COLO668 (cell line): Measurements from ENCODE around the gene C7orf57.

Experiments used
- DNase-seq: peaks from one replicate; lab custom pipeline; 2025; ENCODE audit not compliant: unreplicated experiment; lab: John Stamatoyannopoulos, UW

C7orf57 gene

DNA sequence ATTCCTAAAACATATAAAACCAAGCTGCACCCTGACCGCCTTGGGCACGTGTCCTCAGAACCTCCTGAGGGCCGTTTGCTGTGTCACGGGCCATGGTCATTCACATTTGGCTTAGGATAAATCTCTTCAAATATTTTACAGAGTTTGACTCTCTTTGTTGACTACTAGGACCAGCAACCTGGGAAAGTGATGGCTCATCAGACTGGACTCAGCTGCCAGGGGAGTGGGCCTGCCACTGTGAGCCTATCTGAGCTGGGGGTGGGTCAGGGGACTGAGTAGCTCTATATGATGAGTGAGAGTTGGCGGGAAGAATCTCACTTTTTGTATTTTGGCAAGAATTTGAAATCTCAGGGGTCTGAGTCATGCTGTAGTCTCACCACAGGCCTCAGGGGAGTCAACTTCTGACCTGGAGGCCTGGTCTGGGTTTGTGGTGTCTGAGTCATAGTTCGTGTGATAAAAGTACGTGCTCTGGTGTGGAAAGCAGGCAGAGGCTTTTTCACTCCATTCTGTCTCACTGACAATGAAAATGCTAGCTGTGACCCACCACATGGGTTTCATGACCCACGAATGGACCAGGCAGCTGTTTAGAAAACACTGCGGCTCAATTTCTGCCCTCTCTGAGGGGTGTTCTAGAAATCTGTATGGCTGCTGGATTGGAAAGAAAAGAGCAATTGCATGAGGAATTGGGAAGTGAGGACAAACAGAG lies 49.5 kb downstream of the C7orf57 start:
- no peak for DNase-seq

DNA sequence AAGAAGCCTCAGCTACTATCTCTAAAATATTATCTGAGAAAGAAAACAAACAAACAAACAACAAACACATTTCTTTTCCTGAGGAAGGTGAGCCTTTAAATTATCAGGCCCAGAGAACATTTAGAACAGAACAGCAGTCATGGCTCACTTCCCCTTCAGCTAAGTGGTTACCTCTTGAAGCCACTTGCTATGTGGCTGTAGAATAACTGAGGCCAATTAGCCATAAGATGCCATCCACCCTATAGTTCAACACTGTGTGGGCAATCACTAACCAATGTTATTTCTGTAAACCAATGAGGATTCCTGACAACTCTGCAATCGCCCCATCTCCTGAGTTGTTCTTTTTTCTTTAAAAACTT lies 50.1 kb downstream of the C7orf57 start:
- DNase-seq = no peak

DNA sequence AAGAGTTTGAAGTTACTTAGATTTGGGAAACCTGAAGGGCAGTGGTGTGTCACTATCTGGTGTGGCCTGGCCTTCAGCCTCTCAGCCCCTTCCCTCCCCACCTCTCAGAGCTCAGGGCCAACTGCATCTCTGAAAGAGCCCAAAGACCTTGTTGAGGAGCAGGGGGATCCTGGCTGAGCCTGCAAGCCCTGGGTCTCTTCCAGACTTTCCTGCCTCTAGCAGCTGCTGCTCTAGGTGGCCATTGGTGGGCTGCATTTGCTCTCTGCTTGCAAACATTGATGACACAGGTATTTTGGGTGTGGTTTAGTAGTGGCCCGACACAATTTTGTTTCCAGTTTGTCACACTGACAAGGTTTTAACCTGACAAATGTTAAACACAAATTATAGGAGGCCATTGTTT lies 50.6 kb downstream of the C7orf57 start:
- DNase-seq = no peak

DNA sequence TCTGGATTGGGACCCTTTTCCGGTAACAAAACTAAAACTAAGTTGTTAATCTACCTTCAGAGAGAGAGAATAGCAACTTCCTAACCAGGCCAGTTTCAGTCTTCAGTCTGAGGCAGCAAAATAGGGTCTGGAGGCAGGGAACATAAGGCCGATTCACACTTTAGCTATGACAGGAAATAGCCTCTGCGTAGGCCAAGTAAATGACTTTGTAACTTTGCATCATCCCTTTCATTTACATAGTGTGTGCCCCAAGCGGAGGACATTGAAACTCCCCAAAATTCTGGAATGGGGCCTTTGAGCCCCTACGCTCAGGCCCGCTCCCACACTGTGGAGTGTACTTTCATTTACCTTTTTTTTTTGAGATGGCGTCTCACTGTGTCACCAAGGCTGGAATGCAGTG lies 52.0 kb downstream of the C7orf57 start:
- no peak for DNase-seq

DNA sequence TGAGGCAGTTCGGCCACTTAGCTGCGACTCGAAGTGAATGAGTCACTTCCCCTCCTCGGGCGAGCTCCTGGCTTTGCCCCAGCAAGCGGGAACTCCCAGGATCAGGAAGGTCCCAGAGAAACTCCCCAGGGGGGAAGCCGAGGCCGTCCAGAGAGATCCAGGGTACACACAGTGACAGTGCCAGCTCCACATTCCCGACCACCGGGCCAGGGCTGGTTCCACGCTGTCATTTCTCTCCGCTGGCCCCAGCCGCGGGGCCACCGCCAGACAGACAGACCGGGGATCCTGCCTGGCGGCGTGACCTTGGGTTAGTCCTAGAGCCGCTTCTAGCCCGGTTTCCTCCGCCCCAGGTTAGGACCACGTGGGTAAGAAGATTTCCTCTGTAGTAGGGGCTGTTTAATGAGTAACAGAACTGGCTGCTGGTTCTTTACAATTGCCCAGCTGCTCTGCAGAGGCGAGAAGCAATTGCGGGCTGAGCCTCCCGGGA lies 53.3 kb downstream of the C7orf57 start:
- DNase-seq = peak; percentile 84

DNA sequence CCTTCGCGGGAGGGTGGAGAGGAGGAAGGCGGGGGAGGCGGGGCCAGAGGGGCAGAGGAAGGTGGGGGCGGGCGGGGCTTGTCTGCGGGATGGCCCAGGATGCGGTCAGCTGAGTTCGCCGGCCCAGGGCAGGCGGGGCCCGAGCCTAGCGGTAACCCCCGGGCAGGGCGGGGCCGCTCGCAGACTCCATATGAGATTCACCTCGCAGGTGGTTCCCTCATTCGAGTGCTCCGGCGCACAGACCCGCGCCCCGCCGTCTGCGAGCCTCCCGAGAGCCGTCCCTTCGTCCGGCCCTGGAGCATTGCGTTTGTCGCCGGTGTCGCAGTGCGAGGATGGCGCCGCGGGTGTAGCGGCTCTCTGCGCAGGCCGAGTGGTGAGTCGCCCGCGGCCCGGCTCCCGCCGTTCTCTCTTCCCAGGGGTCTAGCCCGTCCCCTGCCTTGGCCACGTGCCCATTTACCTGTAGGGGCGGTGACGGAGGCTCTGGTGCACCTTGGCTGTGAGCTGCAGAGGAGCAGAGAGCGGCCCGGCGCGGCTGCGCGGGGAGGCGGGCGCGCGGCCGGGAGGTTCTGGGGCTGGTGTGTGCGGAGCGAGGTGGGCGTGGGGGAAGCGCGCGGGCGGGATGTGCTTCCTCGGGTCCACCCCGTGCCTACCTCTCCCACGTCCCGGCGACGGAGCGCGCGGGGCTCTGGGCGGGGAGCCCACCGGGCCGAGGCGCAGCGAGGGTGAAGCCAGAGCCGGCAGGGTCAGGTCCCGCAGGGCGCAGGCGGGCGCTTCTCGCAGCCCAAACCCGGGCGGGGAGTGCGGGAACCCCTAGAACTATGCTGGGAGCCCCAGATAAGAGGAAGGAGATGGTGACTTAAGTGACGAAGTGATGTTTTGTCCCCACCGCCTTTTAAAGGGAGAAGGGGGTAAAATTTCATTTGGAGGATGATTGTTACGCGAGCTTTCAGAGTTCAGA lies 54.0 kb downstream of the C7orf57 start, which contains the start of gene UPP1:
TSS of gene UPP1 (plus strand) at position 220 of the 958 bp plus-strand sequence. CDS start 5,519 bp downstream, outside the sequence.
- DNase-seq = peak; percentile 93

DNA sequence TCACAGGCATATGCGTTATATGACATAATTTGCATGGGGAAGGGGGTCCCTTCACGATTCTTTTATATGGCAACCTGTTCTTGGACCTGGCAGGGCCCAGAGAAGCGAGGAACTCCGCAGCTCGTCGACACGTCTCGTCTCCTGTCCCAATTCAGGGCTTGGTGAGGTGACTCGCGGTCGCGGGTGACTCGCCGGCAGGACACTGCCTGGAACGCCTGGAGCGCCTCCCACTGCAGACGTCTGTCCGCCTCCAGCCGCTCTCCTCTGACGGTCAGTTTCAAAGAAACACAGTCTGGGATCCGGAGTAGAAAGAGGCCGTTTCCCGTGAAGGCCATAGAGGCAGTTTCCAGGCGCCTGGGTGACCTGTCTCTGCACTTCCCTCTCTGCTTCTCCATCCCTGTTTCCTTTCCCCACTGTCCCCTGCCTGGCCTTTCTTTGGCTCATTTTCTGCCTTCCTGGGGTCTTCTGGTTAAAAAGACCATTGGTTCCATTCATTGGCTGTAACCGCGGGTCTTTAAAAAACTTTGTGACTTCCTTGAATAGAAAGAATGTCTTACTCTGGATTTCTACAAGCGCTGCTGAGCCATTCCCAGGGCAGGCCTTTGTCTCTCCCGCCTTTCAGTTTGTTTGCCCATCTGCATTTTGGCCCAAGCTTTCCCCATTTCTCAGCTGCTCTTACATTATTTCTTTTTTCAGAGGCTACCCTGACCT lies 54.9 kb downstream of the C7orf57 start:
- DNase-seq = peak; percentile 31

DNA sequence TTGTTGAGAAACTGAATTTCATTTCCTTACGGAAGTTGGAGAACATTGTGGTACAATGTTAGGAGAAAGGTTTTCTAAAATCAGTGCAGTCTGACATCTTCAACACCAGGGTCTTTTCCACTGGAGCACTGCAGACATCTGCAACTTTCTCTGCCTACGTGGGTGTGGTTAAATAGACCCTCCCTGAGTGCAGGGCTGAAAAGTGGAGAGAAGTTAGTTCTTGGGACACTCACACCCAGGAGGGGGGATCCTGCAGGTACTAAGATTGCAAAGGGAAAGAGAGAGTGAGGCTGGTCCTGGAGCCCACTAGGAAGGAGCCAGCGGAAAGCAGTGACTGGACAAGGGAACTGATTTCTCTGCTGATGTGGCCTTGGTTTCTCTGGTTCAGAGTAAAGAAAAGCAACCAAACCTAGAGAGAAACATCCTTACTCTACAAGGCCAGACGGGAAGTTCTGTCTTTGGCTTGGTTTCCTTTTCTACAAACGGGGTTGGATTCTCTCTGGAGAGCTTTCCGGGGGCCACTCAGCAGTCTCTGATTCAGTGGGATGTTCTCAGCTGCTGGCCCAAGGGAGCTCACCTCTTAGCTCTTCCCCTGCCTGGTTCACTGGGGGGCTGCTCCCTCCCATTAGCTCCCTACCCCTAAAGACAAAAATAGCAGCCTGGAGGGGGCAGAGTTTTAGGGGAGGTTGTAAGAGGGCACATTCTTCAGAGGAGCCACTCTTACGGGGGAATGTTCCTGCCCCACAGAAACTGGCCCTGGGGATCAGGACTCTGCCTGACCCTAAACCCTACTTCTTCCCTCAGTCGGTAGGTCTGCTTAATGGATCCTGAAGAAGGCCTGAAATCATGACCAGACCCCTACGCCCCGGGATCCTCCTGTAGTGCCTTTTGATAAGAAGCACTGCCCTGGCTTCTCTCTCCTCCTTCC lies 56.4 kb downstream of the C7orf57 start:
- DNase-seq = no peak

DNA sequence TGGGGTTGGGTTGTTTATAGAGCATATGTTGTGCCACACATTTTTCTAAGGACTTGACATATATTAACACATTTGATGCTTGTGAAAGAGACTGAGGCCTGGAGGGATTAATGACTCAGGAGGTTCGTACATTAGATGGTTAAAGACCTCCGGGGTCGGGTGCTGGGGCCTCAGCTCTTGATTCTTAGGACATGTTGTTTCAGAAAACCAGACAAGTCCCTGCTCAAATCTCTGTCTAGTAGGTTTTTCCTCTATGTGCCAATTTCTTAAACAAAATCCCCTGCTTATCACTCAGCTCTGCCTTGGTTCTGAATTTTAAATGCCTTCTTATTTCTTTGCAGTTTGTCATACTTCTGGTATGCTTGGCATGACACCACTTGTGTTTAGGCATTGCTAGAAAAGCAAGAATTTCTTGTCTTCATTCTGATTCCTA lies 59.5 kb downstream of the C7orf57 start:
- no peak for DNase-seq

DNA sequence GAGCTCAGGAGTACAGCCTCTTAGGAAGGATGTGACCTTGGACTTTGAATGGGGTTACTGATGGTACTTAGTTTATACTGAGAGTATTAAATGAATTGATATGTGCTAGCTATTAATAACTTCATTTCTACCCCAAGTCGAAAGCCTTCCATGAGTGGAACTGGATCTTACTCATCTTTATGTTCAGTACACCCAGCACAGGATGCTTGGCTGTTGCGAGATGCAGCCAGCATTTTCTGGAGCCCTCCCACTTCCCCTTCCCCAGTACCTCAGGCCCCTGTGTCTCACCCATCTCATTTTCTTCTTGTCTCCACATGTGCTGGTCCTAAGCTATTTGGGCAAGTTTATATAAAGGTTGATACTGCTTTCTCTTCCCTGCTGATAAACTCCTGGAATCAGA lies 60.9 kb downstream of the C7orf57 start:
- no peak for DNase-seq

DNA sequence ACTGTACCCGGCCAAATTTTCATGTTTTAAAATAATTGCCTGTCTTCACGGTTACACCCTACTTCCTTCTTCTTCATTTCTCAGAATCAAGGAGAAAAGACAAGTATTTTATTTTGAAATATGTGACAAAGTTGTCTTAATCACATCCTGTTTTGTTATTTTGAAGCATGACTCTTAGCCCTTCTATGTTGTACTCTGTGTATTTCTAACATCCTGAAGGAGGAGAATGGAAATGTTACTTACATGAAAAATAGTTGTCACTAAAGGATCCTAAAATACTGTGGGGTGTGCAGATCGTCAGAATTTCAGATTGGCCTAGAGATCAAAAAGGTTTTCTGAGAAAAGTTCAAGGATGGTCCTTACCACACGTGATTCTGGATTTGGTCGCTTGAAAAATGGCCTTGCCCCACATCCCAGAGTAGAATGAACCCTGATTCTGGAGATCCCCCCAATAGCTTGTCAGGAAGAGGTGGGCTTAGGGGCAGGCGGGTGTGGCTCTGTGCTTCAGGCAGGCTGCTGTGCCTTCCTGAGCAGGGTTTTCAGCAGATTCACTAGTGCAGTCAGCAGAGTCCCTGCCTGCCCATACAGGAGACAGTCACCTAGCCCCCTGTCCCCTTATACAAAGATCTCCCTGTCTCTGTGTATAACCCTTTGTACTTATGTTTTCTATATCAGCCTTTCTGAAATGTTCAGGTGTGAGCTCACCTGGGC lies 62.3 kb downstream of the C7orf57 start:
- DNase-seq = no peak

DNA sequence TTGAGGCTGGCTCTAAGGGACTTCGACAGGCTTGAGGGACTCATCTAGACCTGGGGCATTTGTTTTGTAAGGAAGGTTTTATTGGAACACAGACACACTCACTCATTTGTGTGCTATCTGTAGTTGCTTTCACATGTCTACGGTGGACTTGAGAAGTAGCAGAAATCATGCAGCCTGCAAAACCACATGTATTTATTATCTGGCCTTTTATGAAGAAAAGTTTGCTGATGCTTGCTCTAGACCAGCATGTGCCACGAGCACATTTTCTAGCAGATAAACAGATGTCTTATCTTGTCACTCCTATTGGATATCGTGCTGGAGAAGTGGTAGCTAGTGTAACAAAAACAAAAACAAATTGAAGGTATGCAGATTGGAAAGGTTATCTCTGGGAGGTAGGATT lies 63.5 kb downstream of the C7orf57 start:
- no peak for DNase-seq

DNA sequence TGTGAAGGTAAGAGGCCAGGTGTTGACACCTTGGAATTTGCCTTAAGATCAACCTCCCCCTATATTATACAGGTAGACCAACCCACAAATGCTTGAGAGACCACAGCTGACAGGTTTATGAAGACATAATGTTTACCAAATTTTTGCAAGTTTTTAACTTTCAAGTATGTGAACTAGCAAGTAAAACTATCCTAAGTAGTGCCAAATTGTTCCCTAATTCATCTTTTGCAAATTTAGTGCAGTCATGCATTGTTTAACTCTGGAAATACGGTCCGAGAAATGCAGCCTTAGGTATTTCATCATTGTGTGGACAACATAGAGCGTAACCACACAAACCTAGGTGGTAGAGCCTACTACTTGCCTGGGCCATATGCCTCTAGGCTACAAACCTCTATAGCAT lies 64.4 kb downstream of the C7orf57 start:
- DNase-seq = no peak

DNA sequence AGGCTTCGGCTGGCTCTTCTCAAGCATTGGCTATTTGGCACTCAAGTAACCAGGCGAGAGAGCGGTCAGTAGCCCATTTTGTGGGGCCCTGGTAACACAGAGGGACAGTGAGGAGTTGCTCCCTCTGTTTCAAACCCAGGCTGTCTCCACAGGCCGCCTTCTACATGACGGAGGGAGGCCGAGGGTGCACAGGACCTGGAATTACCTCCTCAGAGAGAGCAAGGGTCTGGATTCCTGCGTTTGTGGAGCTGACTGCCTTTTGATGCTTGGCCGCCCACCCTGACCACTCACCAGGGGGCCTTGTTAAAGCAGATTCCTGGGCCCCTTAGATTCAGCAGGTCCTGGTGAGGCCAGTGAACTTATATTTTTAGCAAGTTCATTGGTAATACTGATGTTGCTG lies 66.0 kb downstream of the C7orf57 start:
- DNase-seq = no peak

DNA sequence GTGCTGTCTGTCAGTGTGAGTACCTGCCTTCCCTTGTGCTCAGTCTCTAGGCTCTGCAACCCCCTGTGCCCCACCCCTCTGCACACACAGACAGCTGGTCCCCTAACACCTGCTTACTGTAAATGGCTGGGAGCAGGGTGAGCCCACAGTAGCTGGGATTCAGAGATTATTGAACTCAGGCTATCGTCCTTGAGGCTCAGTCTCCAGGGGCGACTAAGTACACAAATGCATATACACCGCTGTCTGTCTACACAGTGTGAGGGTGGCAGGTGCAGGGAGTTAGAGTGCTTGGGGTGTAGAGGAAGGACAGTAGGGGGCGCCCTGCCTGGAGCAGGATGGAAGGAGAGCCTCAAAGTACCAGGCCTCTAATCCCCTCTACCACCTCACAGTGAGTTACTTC lies 66.6 kb downstream of the C7orf57 start:
- DNase-seq = peak; percentile 78

DNA sequence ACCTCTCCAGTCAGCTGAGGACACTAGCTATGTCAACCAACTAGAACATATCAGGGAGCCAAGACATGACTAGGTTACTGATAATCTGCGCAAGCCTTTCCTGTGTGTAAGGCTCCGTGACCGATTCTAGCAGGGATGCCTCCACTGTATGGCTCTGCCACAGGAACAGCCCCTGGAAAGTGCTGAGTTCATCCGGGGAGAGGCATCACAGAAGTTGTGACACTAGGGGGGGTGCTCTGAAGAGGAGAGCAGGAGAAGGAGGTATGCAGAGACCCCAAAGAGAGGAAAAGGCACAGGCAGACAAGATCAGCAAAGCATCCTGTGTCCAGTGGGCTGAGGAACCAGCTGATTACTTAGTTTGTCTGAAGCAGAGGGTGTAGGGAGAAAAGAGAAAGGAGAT lies 67.2 kb downstream of the C7orf57 start:
- DNase-seq = no peak

DNA sequence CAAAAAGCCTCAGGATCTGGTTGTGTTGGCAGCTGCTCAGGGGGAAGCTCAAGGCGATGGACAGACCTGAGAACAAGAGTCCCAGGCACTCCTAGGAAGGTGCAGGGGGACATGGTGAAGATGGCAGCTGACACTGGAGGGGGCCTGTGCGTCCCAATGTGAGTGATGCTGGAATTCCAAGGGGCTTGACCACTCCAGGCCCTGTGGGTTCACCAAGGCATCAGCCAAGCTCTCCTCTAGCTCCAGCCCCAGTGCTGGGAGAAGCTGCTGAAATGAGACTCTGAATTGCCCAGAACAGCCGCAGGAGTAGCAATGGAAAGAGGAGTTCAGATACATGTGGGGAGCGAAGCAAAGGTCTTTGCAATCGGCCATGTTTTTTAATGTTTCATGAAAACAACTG lies 69.7 kb downstream of the C7orf57 start:
- DNase-seq = no peak

DNA sequence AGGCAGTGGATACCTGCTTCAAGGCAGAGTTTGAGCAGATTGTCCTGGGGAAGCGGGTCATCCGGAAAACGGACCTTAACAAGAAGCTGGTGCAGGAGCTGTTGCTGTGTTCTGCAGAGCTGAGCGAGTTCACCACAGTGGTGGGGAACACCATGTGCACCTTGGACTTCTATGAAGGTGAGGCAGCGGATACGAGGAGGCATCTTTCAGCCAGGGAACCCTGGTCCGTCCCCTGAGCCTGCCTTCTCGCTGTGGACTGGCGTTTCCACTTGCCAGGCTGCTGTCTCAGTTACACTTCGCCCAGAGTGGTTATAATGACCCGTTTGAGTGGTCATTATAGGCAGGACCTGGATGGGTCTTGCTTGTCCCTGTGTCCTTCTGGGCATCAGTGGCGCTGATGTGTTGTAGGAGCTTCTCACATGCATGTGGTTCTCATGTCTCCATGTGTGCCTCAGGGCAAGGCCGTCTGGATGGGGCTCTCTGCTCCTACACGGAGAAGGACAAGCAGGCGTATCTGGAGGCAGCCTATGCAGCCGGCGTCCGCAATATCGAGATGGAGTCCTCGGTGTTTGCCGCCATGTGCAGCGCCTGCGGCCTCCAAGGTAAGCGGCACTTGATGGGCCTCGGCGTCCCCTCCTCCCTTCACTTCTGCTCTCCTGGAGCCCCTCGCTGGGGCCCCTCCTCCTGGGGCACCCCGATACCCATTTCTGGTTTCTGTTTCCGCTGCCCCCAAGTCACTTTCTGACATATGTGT lies 71.7 kb downstream of the C7orf57 start:
- DNase-seq = no peak

DNA sequence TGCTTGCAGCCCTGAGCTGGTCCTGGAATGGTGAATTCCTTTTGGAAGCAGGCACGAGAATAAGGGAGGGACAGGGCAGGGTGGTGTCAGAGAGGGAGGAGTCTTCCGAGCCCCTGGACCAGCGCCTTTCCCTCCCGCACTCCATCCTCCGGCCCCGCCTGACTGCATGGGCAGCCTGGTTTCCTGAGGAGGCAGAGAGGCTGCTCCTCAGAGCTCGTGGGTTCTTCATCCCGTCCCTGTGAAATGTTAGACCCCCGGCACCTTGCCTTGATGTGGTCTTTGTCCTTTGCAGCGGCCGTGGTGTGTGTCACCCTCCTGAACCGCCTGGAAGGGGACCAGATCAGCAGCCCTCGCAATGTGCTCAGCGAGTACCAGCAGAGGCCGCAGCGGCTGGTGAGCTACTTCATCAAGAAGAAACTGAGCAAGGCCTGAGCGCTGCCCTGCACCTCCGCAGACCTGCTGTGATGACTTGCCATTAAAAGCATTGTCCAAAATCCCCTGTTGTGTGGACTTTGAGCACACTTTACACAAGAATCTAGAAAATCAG lies 72.7 kb downstream of the C7orf57 start:
- DNase-seq = no peak
